Loucy (cell line): ENCODE measurements around the gene CCT7.

Source experiments
- EZH2phosphoT487 ChIP-seq: fragments of 200-600 bp; IDR thresholded peaks from 2 replicates; pipeline ENCODE4 v1.6.1; 2018; ENCODE audit warnings: antibody characterized with exemption, mild to moderate bottlenecking, moderate library complexity, borderline replicate concordance
- TF ChIP-seq, protein P1 (sequence below): fragments of 200-600 bp; sonication (generic); conservative IDR thresholded peaks from 2 replicates; pipeline ENCODE4 v1.5.1; 2014; ENCODE audit warnings: mild to moderate bottlenecking, antibody characterized with exemption, low read length

DNA sequence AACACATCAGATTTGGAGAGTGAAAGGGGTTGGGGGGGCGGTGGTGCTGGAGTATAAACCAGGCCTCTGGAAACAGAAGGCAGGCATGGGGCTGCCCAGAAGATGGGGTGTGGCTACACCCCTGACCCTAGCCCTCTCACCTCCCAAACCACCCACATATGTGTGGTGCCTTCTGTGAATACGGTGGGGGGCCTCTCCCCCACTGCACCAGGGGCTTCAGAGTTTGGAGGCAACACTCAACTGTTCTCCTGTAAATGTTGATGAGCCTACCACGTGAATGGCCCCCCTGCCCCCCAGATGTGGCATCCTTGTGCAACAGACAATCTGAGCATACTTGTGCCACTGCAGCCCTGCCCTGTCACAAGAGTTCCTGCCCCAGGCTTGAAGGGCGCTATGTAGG is 30.7 kb downstream of the CCT7 start:
- TF ChIP-seq EZH2phosphoT487 = no peak
- TF ChIP-seq, protein P1, sequence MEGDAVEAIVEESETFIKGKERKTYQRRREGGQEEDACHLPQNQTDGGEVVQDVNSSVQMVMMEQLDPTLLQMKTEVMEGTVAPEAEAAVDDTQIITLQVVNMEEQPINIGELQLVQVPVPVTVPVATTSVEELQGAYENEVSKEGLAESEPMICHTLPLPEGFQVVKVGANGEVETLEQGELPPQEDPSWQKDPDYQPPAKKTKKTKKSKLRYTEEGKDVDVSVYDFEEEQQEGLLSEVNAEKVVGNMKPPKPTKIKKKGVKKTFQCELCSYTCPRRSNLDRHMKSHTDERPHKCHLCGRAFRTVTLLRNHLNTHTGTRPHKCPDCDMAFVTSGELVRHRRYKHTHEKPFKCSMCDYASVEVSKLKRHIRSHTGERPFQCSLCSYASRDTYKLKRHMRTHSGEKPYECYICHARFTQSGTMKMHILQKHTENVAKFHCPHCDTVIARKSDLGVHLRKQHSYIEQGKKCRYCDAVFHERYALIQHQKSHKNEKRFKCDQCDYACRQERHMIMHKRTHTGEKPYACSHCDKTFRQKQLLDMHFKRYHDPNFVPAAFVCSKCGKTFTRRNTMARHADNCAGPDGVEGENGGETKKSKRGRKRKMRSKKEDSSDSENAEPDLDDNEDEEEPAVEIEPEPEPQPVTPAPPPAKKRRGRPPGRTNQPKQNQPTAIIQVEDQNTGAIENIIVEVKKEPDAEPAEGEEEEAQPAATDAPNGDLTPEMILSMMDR = no peak
